ENCODE results near the gene GEMIN5.
A peak's percentile ranks its signal among the peaks of the same experiment; 100 is the strongest.

The GEMIN5 gene

GRCh38 chr5:154972476-154973080 is 34.6 kb upstream of the GEMIN5 start:
- TF ChIP-seq CTCF (IDR thresholded peaks at IDR 0.05; ENCODE audit: borderline replicate concordance, control extremely low read depth, extremely low read depth, insufficient read depth, missing control alignments) = peak; percentile 56
- no peak for DNase-seq (ENCODE audit: low spot score)
- in situ Hi-C loops (cut with MboI; ENCODE audit: low sequenced_read_pairs, unreplicated experiment) = no loop called here

GRCh38 chr5:154971501-154971900 is 33.5 kb upstream of the GEMIN5 start:
- in situ Hi-C loops (cut with MboI; ENCODE audit: low sequenced_read_pairs, unreplicated experiment) = no loop called here
- TF ChIP-seq CTCF (IDR thresholded peaks at IDR 0.05; ENCODE audit: borderline replicate concordance, control extremely low read depth, extremely low read depth, insufficient read depth, missing control alignments) = no peak
- no peak for DNase-seq (ENCODE audit: low spot score)

- no peak for TF ChIP-seq CTCF (IDR thresholded peaks at IDR 0.05; ENCODE audit: borderline replicate concordance, control extremely low read depth, extremely low read depth, insufficient read depth, missing control alignments)
- no peak for DNase-seq (ENCODE audit: low spot score)
- in situ Hi-C loops (cut with MboI; ENCODE audit: low sequenced_read_pairs, unreplicated experiment) = no loop called here
Measured at GRCh38 chr5:154970759-154971158, 32.7 kb upstream of the GEMIN5 start.

- in situ Hi-C loops (cut with MboI; ENCODE audit: low sequenced_read_pairs, unreplicated experiment) = no loop called here
- TF ChIP-seq CTCF (IDR thresholded peaks at IDR 0.05; ENCODE audit: borderline replicate concordance, control extremely low read depth, extremely low read depth, insufficient read depth, missing control alignments) = no peak
Measured at GRCh38 chr5:154968953-154969352, 30.9 kb upstream of the GEMIN5 start.

GRCh38 chr5:154967421-154968024 is 29.5 kb upstream of the GEMIN5 start:
- TF ChIP-seq CTCF (IDR thresholded peaks at IDR 0.05; ENCODE audit: borderline replicate concordance, control extremely low read depth, extremely low read depth, insufficient read depth, missing control alignments) = peak; percentile 19
- DNase-seq (ENCODE audit: low spot score) = no peak

More at GRCh38 chr5:154968953-154969352, 30.9 kb upstream of the GEMIN5 start:
- DNase-seq (ENCODE audit: low spot score) = no peak

GRCh38 chr5:154966874-154967273 is 28.9 kb upstream of the GEMIN5 start:
- DNase-seq (ENCODE audit: low spot score) = no peak
- TF ChIP-seq CTCF (IDR thresholded peaks at IDR 0.05; ENCODE audit: borderline replicate concordance, control extremely low read depth, extremely low read depth, insufficient read depth, missing control alignments) = no peak
- in situ Hi-C loops (cut with MboI; ENCODE audit: low sequenced_read_pairs, unreplicated experiment) = no loop called here

More at GRCh38 chr5:154967421-154968024, 29.5 kb upstream of the GEMIN5 start:
- in situ Hi-C loops (cut with MboI; ENCODE audit: low sequenced_read_pairs, unreplicated experiment) = no loop called here

All from GM13976 (cell line).